Erythroblast (primary cell): Measurements from ENCODE around the gene JARID2.
A peak's percentile ranks its signal among the peaks of the same experiment; 100 is the strongest.

Experiments
- GATA1 ChIP-seq: IDR thresholded peaks from 2 replicates; pipeline ENCODE4 v1.6.1; 2011; ENCODE audit warnings: low read depth, mild to moderate bottlenecking, control low read depth, low read length, moderate library complexity
- POLR2A ChIP-seq: IDR thresholded peaks from 2 replicates; pipeline ENCODE4 v1.6.1; 2011; ENCODE audit warnings: mild to moderate bottlenecking, low read length

GRCh38 chr6:15244620-15245360 lies 1.1 kb upstream of the JARID2 start:
- TF ChIP-seq POLR2A (peak; percentile 11), GATA1 (no peak)
